BLaER1 treated with 17β-estradiol and CSF1 and Interleukin-3, amounts not matched to agents 10 nM and 100 nM (cell line): ENCODE measurements around the gene ARL5A.

ENCODE experiments used
- H3K27ac ChIP-seq, 11 experiments: shearing (Covaris generic); formaldehyde crosslinking; 2 replicates each; pipeline ENCODE4 v1.8.1; 2022
- H3K27me3 ChIP-seq, 11 experiments: shearing (Covaris generic); formaldehyde crosslinking; 2 replicates each; pipeline ENCODE4 v1.8.1; 2022
- H3K36me3 ChIP-seq, 11 experiments: shearing (Covaris generic); formaldehyde crosslinking; 2 replicates each; pipeline ENCODE4 v1.8.1; 2022
- H3K4me1 ChIP-seq, 10 experiments: shearing (Covaris generic); formaldehyde crosslinking; 2 replicates each; pipeline ENCODE4 v1.8.1; 2022
- H3K4me2 ChIP-seq, 11 experiments: shearing (Covaris generic); formaldehyde crosslinking; 2 replicates each; pipeline ENCODE4 v1.8.1; 2022
- H3K4me3 ChIP-seq, 10 experiments: shearing (Covaris generic); formaldehyde crosslinking; 2 replicates each; pipeline ENCODE4 v1.8.1; 2022
- H3K9ac ChIP-seq, 11 experiments: shearing (Covaris generic); formaldehyde crosslinking; 2 replicates each; pipeline ENCODE4 v1.8.1; 2022
- H3K9me3 ChIP-seq, 11 experiments: shearing (Covaris generic); formaldehyde crosslinking; replicated peaks in 1 of 11; 2 replicates each; pipeline ENCODE4 v1.8.1; 2022
- H4K20me1 ChIP-seq, 11 experiments: shearing (Covaris generic); formaldehyde crosslinking; 2 replicates each; pipeline ENCODE4 v1.8.1; 2022
- Cebpa-rat ChIP-seq, 11 experiments: shearing (Covaris generic); IDR thresholded peaks; 2 replicates each; pipeline ENCODE4 v1.8.1; 2022

The ARL5A gene

GRCh38 chr2:151793123-151793522 lies 35.1 kb downstream of the ARL5A start:
- Histone ChIP-seq H4K20me1 (no peaks in the 10 kb centered on the region; a peak in 2 of 22 replicates), H3K9ac (no peak overlapping the region), H3K4me2 (no peak overlapping the region), H3K4me1 (no peaks in the 10 kb centered on the region), H3K36me3 (peaks cover 30 to 72% (median 44%) of the 10 kb centered on the region in 11 experiments; a peak in 21 of 22 replicates), H3K27me3 (no peaks in the 10 kb centered on the region), H3K27ac (no peak overlapping the region), H3K4me3 (no peak overlapping the region), H3K9me3 (peaks cover 0 to 7% (median 0%) of the 10 kb centered on the region in 11 experiments; a peak in 5 of 22 replicates)
- no peak for TF ChIP-seq Cebpa-rat (IDR thresholded peaks at IDR 0.05)

GRCh38 chr2:151792589-151792988 lies 35.6 kb downstream of the ARL5A start:
- Histone ChIP-seq H3K27me3 (no peaks in the 10 kb centered on the region), H3K36me3 (peaks cover 30 to 73% (median 44%) of the 10 kb centered on the region in 11 experiments; a peak in 21 of 22 replicates), H3K4me2 (no peak overlapping the region), H3K4me1 (no peaks in the 10 kb centered on the region), H3K27ac (no peak overlapping the region), H3K9ac (no peak overlapping the region), H3K9me3 (peaks cover 0 to 7% (median 0%) of the 10 kb centered on the region in 11 experiments; a peak in 5 of 22 replicates), H4K20me1 (no peaks in the 10 kb centered on the region; a peak in 2 of 22 replicates), H3K4me3 (no peak overlapping the region)
- no peak for TF ChIP-seq Cebpa-rat (IDR thresholded peaks at IDR 0.05)

GRCh38 chr2:151791545-151791944 lies 36.7 kb downstream of the ARL5A start:
- no peaks in the 10 kb centered on the region for H3K27me3 ChIP-seq
- H3K9ac ChIP-seq: no peak overlapping the region
- no peak overlapping the region for H3K4me3 ChIP-seq
- no peaks in the 10 kb centered on the region for H3K4me1 ChIP-seq
- TF ChIP-seq Cebpa-rat (IDR thresholded peaks at IDR 0.05): no peak
- H3K4me2 ChIP-seq: no peak overlapping the region
- H3K36me3 ChIP-seq: peaks cover 23 to 62% (median 37%) of the 10 kb centered on the region in 11 experiments; a peak in 21 of 22 replicates
- no peaks in the 10 kb centered on the region; a peak in 1 of 22 replicates for H4K20me1 ChIP-seq
- H3K9me3 ChIP-seq: peaks cover 0 to 7% (median 0%) of the 10 kb centered on the region in 11 experiments; a peak in 5 of 22 replicates
- H3K27ac ChIP-seq: no peak overlapping the region

GRCh38 chr2:151790689-151791088 lies 37.5 kb downstream of the ARL5A start:
- H3K27ac ChIP-seq: no peak overlapping the region
- H3K36me3 ChIP-seq: peaks cover 24 to 59% (median 33%) of the 10 kb centered on the region in 11 experiments; a peak in 21 of 22 replicates
- no peak overlapping the region for H3K4me2 ChIP-seq
- H3K9ac ChIP-seq: no peak overlapping the region
- no peak overlapping the region for H3K4me3 ChIP-seq
- no peaks in the 10 kb centered on the region for H4K20me1 ChIP-seq
- H3K4me1 ChIP-seq: no peaks in the 10 kb centered on the region
- TF ChIP-seq Cebpa-rat (IDR thresholded peaks at IDR 0.05): no peak
- H3K27me3 ChIP-seq: no peaks in the 10 kb centered on the region
- peaks cover 0 to 7% (median 0%) of the 10 kb centered on the region in 11 experiments; a peak in 5 of 22 replicates for H3K9me3 ChIP-seq

- Histone ChIP-seq H3K4me2 (no peak overlapping the region), H3K27ac (no peak overlapping the region), H3K9me3 (peaks cover 0 to 7% (median 0%) of the 10 kb centered on the region in 11 experiments; a peak in 5 of 22 replicates), H3K4me3 (no peak overlapping the region), H3K27me3 (no peaks in the 10 kb centered on the region), H3K9ac (no peak overlapping the region), H3K4me1 (no peaks in the 10 kb centered on the region), H4K20me1 (no peaks in the 10 kb centered on the region; a peak in 1 of 22 replicates), H3K36me3 (peaks cover 19 to 59% (median 38%) of the 10 kb centered on the region in 11 experiments; a peak in 21 of 22 replicates)
- TF ChIP-seq Cebpa-rat (IDR thresholded peaks at IDR 0.05): no peak
Observed at GRCh38 chr2:151789055-151789834, 39.0 kb downstream of the ARL5A start.

GRCh38 chr2:151786483-151786882 lies 41.7 kb downstream of the ARL5A start:
- no peak overlapping the region for H3K27ac ChIP-seq
- H3K27me3 ChIP-seq: no peaks in the 10 kb centered on the region
- H3K9ac ChIP-seq: no peak overlapping the region
- H3K4me3 ChIP-seq: no peak overlapping the region
- H3K9me3 ChIP-seq: 0 out of 22 replicates have a peak, but pooled peaks cover 0 to under 1% (median 0%) of the 10 kb centered on the region in 11 experiments
- no peak for TF ChIP-seq Cebpa-rat (IDR thresholded peaks at IDR 0.05)
- H3K36me3 ChIP-seq: peaks cover 14 to 59% (median 31%) of the 10 kb centered on the region in 11 experiments; a peak in 19 of 22 replicates
- no peak overlapping the region for H3K4me2 ChIP-seq
- H3K4me1 ChIP-seq: no peaks in the 10 kb centered on the region
- no peaks in the 10 kb centered on the region; a peak in 1 of 22 replicates for H4K20me1 ChIP-seq

- no peaks in the 10 kb centered on the region for H3K27me3 ChIP-seq
- H3K9me3 ChIP-seq: no peaks in the 10 kb centered on the region
- H3K27ac ChIP-seq: no peak overlapping the region
- no peaks in the 10 kb centered on the region; a peak in 1 of 22 replicates for H4K20me1 ChIP-seq
- no peak overlapping the region for H3K4me2 ChIP-seq
- no peaks in the 10 kb centered on the region for H3K4me1 ChIP-seq
- no peak for TF ChIP-seq Cebpa-rat (IDR thresholded peaks at IDR 0.05)
- H3K4me3 ChIP-seq: no peak overlapping the region
- H3K36me3 ChIP-seq: peaks cover 13 to 59% (median 31%) of the 10 kb centered on the region in 11 experiments; a peak in 19 of 22 replicates
- H3K9ac ChIP-seq: no peak overlapping the region
Observed at GRCh38 chr2:151786077-151786476, 42.1 kb downstream of the ARL5A start.

- Histone ChIP-seq H3K4me2 (no peak overlapping the region), H3K27me3 (no peaks in the 10 kb centered on the region), H3K4me3 (no peak overlapping the region), H3K4me1 (no peaks in the 10 kb centered on the region), H3K27ac (no peak overlapping the region), H4K20me1 (no peaks in the 10 kb centered on the region; a peak in 1 of 22 replicates), H3K9ac (no peak overlapping the region), H3K36me3 (peaks cover 15 to 70% (median 40%) of the 10 kb centered on the region in 11 experiments; a peak in 20 of 22 replicates), H3K9me3 (peaks cover 0 to 12% (median 7%) of the 10 kb centered on the region in 11 experiments; a peak in 9 of 22 replicates)
- no peak for TF ChIP-seq Cebpa-rat (IDR thresholded peaks at IDR 0.05)
Observed at GRCh38 chr2:151783133-151783520, 45.1 kb downstream of the ARL5A start.

- H3K9ac ChIP-seq: no peak overlapping the region
- no peaks in the 10 kb centered on the region; a peak in 1 of 22 replicates for H4K20me1 ChIP-seq
- TF ChIP-seq Cebpa-rat (IDR thresholded peaks at IDR 0.05): no peak
- H3K36me3 ChIP-seq: peaks cover 13 to 70% (median 39%) of the 10 kb centered on the region in 11 experiments; a peak in 20 of 22 replicates
- H3K27me3 ChIP-seq: no peaks in the 10 kb centered on the region
- H3K9me3 ChIP-seq: peaks cover 0 to 12% (median 7%) of the 10 kb centered on the region in 11 experiments; a peak in 9 of 22 replicates
- no peak overlapping the region for H3K4me3 ChIP-seq
- no peak overlapping the region for H3K4me2 ChIP-seq
- no peak overlapping the region for H3K27ac ChIP-seq
- no peaks in the 10 kb centered on the region for H3K4me1 ChIP-seq
Observed at GRCh38 chr2:151782378-151783132, 45.7 kb downstream of the ARL5A start.
